Pancreas (tissue), 10 donors: Measurements from ENCODE around the gene DNAJC7. TPM values are rescaled to one million over a fixed set of nuclear protein-coding genes. Genes with fewer than 3 reads are reported as not detected.

Source experiments
- ATAC-seq, 4 donors: fragments of 200-7000 bp; cut with Tn5 transposase; one replicate each; pipeline versions ENCODE4 v1.8.0 to v1.9.1; 2020; ENCODE audit warnings: mild to moderate bottlenecking in 4 of 4, moderate library complexity in 4 of 4
- DNase-seq, 6 donors: peaks; one replicate each; pipeline ENCODE4 v3.0.0-alpha.2; 2020
- FAIRE-seq: peaks from 2 replicates; lab custom pipeline; 2012; peaks lifted over from hg19 to GRCh38; lab: Jason Lieb, UNC
- H3K27ac ChIP-seq, 4 donors: fragments of 200-600 bp; sonication (generic); 1 replicate in 3 of 4; 2 replicates in 1 of 4; pipeline versions ENCODE4 v1.5.0 to v1.8.0; 2020
- H3K27me3 ChIP-seq, 4 donors: fragments of 200-600 bp; one replicate each; pipeline ENCODE4 v1.8.0; 2021
- H3K36me3 ChIP-seq, 3 donors: fragments of 200-600 bp; sonication (generic) in 1 of 3; one replicate each; pipeline versions ENCODE4 v1.5.0 to v1.8.0; 2020 to 2021
- H3K4me1 ChIP-seq, 3 donors: fragments of 200-600 bp; one replicate each; pipeline ENCODE4 v1.8.0; 2021
- H3K4me3 ChIP-seq, 4 donors: fragments of 200-600 bp; sonication (generic) in 2 of 4; one replicate each; pipeline versions ENCODE4 v1.5.0 to v1.8.0; 2020 to 2021
- H3K9me3 ChIP-seq, 4 donors: fragments of 200-600 bp; one replicate each; pipeline ENCODE4 v1.8.0; 2021
- CTCF ChIP-seq, 4 donors: fragments of 200-600 bp; sonication (generic) in 3 of 4; IDR thresholded peaks; one replicate each; pipeline versions ENCODE4 v1.5.0 to v1.8.0; 2021; ENCODE audit warnings: antibody characterized with exemption in 4 of 4
- WGBS, 2 donors: extraction: QIAGEN DNeasy Blood & Tissue Kit; methylation state at CpG; one replicate each; pipeline ENCODE4 v1.1.7; 2013; 5-methylcytosine and 5-hydroxymethylcytosine counted together
- intact Hi-C, 3 donors: fragments of 100-400 bp; cut with DNase I; formaldehyde crosslinking; loops; one replicate each; pipeline versions ENCODE4 v1.11.1 to v1.14.2; 2022
- polyA plus RNA-seq, 2 donors: library from polyadenylated mRNA; stranded (reverse); fragments of 200-250 nt; gene quantifications; one replicate each; pipeline ENCODE4 v1.2.3, GENCODE V29; 2013
- total RNA-seq, 6 donors: library from RNA; stranded (reverse); fragmentation: NEBNext Ultra II Directional in 4 of 6; extraction: Animal tissue kit (Norgen Biotek cat#: 25700) in 4 of 6; gene quantifications; one replicate each; pipeline versions ENCODE4 v1.2.1 to v1.2.4, GENCODE V29; 2021 to 2023
- donor health status: healthy with polysubstance abuse.
- donor health status: DM: no; HTN: no; CAD: no; lungs with moderate emphysema.
- donor health status: DM: no; HTN: no; CAD: no.
- donor health status: control.
- donor health status: control.
- donor health status: Bipolar disorder and iron deficiency.
- donor health status: DM: yes; HTN: yes; CAD: no.
- donor health status: DM: no; HTN: no; CAD: no.
- donor health status: DM: no; HTN: no; CAD: no.
- donor health status: DM: yes; HTN: yes; CAD: no.

Gene DNAJC7
- total and polyA plus RNA-seq, 8 donors, result 32.2 to 63.6 (median 38.4) TPM

- H3K4me3 ChIP-seq, result no peak overlapping the region
- FAIRE-seq (no peak), DNase-seq (peak in 2 of 6 donors; percentile 39 to 49), ATAC-seq (no peak)
- no peaks in the 10 kb centered on the region for H3K9me3 ChIP-seq
- TF ChIP-seq CTCF (IDR thresholded peaks at IDR 0.05), result no peak
- intact Hi-C loops, result no loop called here
- peaks cover 25 to 30% (median 26%) of the 10 kb centered on the region in 3 donors for H3K4me1 ChIP-seq
- H3K36me3 ChIP-seq, result peaks cover 0 to 47% (median 17%) of the 10 kb centered on the region in 3 donors
- H3K27me3 ChIP-seq, result no peaks in the 10 kb centered on the region
- H3K27ac ChIP-seq, result no peak overlapping the region
- 76 to 87% methylated on average over 11 of the region's 11 CpGs for WGBS, 2 donors
Observed at GRCh38 chr17:41976142-41976768, 41.0 kb downstream of the DNAJC7 start.

- Histone ChIP-seq H3K4me1 (peaks cover 25 to 33% (median 30%) of the 10 kb centered on the region in 3 donors), H3K27me3 (no peaks in the 10 kb centered on the region), H3K27ac (no peak overlapping the region), H3K9me3 (no peaks in the 10 kb centered on the region), H3K36me3 (peaks cover 0 to 38% (median 10%) of the 10 kb centered on the region in 3 donors), H3K4me3 (no peak overlapping the region)
- DNase-seq (peak in 2 of 6 donors; percentile 6 to 29), ATAC-seq (no peak), FAIRE-seq (no peak)
- intact Hi-C loops, result no loop called here
- TF ChIP-seq CTCF (IDR thresholded peaks at IDR 0.05), result no peak
- WGBS, 2 donors, result 89 to 92% methylated on average over 9 of the region's 9 CpGs
Observed at GRCh38 chr17:41975099-41976083, 41.8 kb downstream of the DNAJC7 start.

- H3K36me3 ChIP-seq, result peaks cover 0 to 33% (median 8%) of the 10 kb centered on the region in 3 donors
- 89 to 90% methylated on average over 5 of the region's 5 CpGs for WGBS, 2 donors
- H3K27me3 ChIP-seq, result no peaks in the 10 kb centered on the region
- no peaks in the 10 kb centered on the region for H3K9me3 ChIP-seq
- DNase-seq, result peak in 1 of 6 donors; percentile 71
- TF ChIP-seq CTCF (IDR thresholded peaks at IDR 0.05), result no peak
- FAIRE-seq, result no peak
- H3K27ac ChIP-seq, result no peak overlapping the region
- intact Hi-C loops, result no loop called here
- no peak for ATAC-seq
- H3K4me1 ChIP-seq, result peaks cover 25 to 33% (median 30%) of the 10 kb centered on the region in 3 donors
- H3K4me3 ChIP-seq, result no peak overlapping the region
Observed at GRCh38 chr17:41974658-41975057, 42.6 kb downstream of the DNAJC7 start.

GRCh38 chr17:41974031-41974430, 43.2 kb downstream of the DNAJC7 start:
- TF ChIP-seq CTCF (IDR thresholded peaks at IDR 0.05), result no peak

More at GRCh38 chr17:41974031-41974430, 43.2 kb downstream of the DNAJC7 start:
- 85 to 90% methylated on average over 6 of the region's 6 CpGs for WGBS, 2 donors
- Histone ChIP-seq H3K27me3 (no peaks in the 10 kb centered on the region), H3K9me3 (no peaks in the 10 kb centered on the region), H3K4me3 (no peak overlapping the region), H3K36me3 (peaks cover 0 to 33% (median 8%) of the 10 kb centered on the region in 3 donors), H3K27ac (peak overlapping the region in 3 of 4 donors; percentile 66 to 81 (median 73)), H3K4me1 (peaks cover 25 to 33% (median 30%) of the 10 kb centered on the region in 3 donors)
- FAIRE-seq, result no peak
- DNase-seq, result peak in 2 of 6 donors; percentile 54 to 56
- ATAC-seq, result no peak
- intact Hi-C loops, result no loop called here
